ENCODE data around the gene ZNF777.

Gene ZNF777

DNA sequence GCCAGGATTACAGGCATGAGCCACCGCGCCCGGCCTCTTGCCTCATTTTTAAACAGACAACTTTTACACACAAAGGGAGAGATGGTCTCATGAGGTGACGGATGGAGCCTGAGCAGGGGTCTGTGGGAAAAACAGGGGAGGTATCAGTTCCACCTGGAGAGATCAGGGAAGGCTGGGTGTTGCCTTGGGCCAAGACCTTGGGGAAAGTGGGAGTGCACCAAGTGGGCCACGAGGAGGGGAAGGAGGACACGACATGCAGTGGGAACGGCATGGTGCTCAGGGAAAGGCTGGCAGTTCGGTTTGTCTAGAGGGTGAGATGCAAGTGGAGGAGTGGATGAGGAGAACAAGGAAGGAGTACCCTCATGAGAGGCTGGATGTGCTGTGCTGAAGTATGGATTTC lies 8.9 kb upstream of the ZNF777 start:
- ChIA-PET POLR2A (no interaction called here), CTCF (no interaction called here)
- Histone ChIP-seq H3K9me3 (ENCODE audit: control insufficient read depth, insufficient read depth, low read depth, low read length) (no peaks in the 10 kb centered on the region), H3K4me3 (ENCODE audit: low read depth, low read length) (no peak overlapping the region), H3K36me3 (ENCODE audit: control insufficient read depth in 2 of 2, insufficient read depth in 1 of 2, low read length in 2 of 2) (peaks cover 0 to 38% of the 10 kb centered on the region in 2 experiments; a peak in 2 of 3 replicates), H3K27ac (ENCODE audit: extremely low read depth, low read depth, low read length) (no peak overlapping the region), H3K4me1 (ENCODE audit: control insufficient read depth, insufficient read depth, low read length) (no peaks in the 10 kb centered on the region)
- TF ChIP-seq ZNF488 (tag by site-specific recombination; IDR thresholded peaks at IDR 0.05) (no peak), SCRT2 (tag by site-specific recombination; IDR thresholded peaks at IDR 0.05) (no peak), YY2 (tag by site-specific recombination; IDR thresholded peaks at IDR 0.05) (no peak), ZNF239 (tag by site-specific recombination; IDR thresholded peaks at IDR 0.05) (no peak), ZNF776 (tag by site-specific recombination; IDR thresholded peaks at IDR 0.05; ENCODE audit: borderline replicate concordance) (no peak), ZNF426 (tag by site-specific recombination; IDR thresholded peaks at IDR 0.05) (no peak), ZNF677 (tag by site-specific recombination; IDR thresholded peaks at IDR 0.05) (no peak), GLIS1 (tag by site-specific recombination; IDR thresholded peaks at IDR 0.05) (no peak)

GRCh38 chr7:149468208-149468607 lies 7.3 kb upstream of the ZNF777 start:
- CTCF ChIA-PET: interaction anchor here (0.5 to 1.3 kb wide), 2 partner anchors 12 to 282 kb away, joined by 3 to 4 read pairs; no protein-coding TSS in a partner anchor
- H3K4me3 ChIP-seq (ENCODE audit: low read depth, low read length): no peak overlapping the region
- POLR2A ChIA-PET: no interaction called here
- TF ChIP-seq ZSCAN23 (tag by site-specific recombination; IDR thresholded peaks at IDR 0.05): no peak
- TF ChIP-seq GLI2 (tag by site-specific recombination; IDR thresholded peaks at IDR 0.05; ENCODE audit: borderline replicate concordance, low read depth): no peak
- no peak for TF ChIP-seq ZNF37A (tag by site-specific recombination; IDR thresholded peaks at IDR 0.05)
- TF ChIP-seq ZNF175 (tag by site-specific recombination; IDR thresholded peaks at IDR 0.05): no peak
- no peak for TF ChIP-seq ZNF610 (tag by site-specific recombination; IDR thresholded peaks at IDR 0.05; ENCODE audit: borderline replicate concordance)
- TF ChIP-seq ZNF600 (tag by site-specific recombination; IDR thresholded peaks at IDR 0.05): no peak
- no peak for TF ChIP-seq ZNF426 (tag by site-specific recombination; IDR thresholded peaks at IDR 0.05)
- TF ChIP-seq PRDM2 (tag by site-specific recombination; IDR thresholded peaks at IDR 0.05; ENCODE audit: borderline replicate concordance): no peak
- TF ChIP-seq ZBTB7A (tag by site-specific recombination; IDR thresholded peaks at IDR 0.05; ENCODE audit: low read depth): no peak
- no peak for TF ChIP-seq IKZF3 (tag by site-specific recombination; IDR thresholded peaks at IDR 0.05)
- no peak for TF ChIP-seq ZNF121 (tag by site-specific recombination; IDR thresholded peaks at IDR 0.05)
- no peak for TF ChIP-seq ZNF843 (tag by site-specific recombination; IDR thresholded peaks at IDR 0.05)
- peaks cover 0 to 22% of the 10 kb centered on the region in 2 experiments; a peak in 2 of 3 replicates for H3K36me3 ChIP-seq (ENCODE audit: control insufficient read depth in 2 of 2, insufficient read depth in 1 of 2, low read length in 2 of 2)
- no peaks in the 10 kb centered on the region for H3K4me1 ChIP-seq (ENCODE audit: control insufficient read depth, insufficient read depth, low read length)
- no peak overlapping the region for H3K27ac ChIP-seq (ENCODE audit: extremely low read depth, low read depth, low read length)
- H3K9me3 ChIP-seq (ENCODE audit: control insufficient read depth, insufficient read depth, low read depth, low read length): no peaks in the 10 kb centered on the region
